HL-60/S4 (cell line): ENCODE measurements around the gene BEX3.
"Not testable (repeated sequence)": the region's sequence is repeated elsewhere in the genome, so short reads cannot be mapped to it uniquely, and the experiment has no call there.

Experiments used
- in situ Hi-C: fragments of 300-500 bp; cut with MboI; formaldehyde crosslinking; loops from 2 replicates; pipeline ENCODE4 v1.14.3; 2022; ENCODE audit warnings: low sequenced_read_pairs

Gene BEX3

DNA sequence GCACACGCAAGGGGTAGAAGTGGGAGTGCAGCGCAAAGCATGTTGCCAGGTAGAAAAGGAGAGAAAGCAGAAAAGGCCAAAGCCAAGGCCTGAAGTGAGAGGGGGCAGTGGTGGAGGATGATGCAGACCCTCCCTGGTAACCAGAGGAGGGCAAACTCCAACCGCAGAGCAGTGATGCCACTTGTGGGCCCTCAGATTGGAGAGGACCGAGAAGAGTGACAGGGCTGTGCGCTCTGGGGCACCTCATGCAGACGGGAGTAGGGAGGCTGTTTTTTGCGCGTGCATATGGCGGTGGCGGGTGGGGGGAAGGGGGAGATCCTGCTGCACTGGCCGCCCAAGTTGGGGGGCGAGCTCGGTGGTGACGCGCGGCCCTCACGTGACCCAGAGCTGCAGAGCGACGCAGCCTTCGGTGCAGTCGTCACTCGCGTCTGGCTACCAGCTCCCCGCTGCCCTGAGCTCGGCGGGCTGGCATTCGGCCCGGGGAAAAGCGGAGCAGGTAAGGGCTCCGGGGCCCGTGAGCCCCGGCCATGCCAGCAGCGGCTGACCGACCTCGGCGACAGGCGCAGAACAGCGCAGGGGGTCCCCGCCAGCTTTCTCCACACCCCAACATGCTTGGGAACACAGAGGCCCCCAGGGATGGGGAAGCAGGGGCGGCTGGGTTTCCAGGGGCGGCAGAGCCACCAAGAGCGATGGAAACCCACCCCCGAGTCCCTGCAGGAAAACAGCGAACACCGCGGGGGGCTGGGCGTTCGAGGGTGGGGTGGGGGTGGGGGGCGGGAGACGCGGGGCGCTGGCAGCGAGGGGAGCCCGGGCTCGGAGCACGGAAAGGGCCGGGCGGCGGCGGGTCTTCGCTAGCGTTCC is at the start of gene BEX3:
BEX3 (plus strand) TSS at position 421 of the 861 bp plus-strand sequence. CDS start 984 bp downstream, outside the sequence.
- in situ Hi-C loops = no loop called here

DNA sequence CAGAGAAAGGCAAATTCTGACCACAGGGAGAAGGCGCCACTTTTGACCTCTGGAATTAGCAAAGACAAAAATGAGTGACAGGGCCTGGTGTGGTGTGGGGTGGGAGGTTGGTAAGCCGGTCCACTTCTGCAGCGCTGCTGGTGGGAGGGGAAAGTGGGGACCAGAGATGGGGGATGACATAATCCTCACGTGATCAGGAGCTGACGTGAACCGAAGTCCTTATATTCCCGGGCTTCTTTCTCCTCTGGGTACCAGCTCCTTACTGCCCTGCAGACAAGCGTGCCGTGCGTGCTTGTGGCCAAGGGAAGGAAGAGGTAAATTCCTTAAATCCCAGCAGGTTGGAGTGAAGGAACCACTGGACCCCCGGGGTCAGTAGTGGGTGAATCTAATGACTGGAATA is 46.3 kb upstream of the BEX3 start, which contains the start of gene TCEAL7:
TCEAL7 (plus strand) TSS at position 249 of the 400 bp plus-strand sequence. CDS start 1,165 bp downstream, outside the sequence.
- in situ Hi-C loops = no loop called here

DNA sequence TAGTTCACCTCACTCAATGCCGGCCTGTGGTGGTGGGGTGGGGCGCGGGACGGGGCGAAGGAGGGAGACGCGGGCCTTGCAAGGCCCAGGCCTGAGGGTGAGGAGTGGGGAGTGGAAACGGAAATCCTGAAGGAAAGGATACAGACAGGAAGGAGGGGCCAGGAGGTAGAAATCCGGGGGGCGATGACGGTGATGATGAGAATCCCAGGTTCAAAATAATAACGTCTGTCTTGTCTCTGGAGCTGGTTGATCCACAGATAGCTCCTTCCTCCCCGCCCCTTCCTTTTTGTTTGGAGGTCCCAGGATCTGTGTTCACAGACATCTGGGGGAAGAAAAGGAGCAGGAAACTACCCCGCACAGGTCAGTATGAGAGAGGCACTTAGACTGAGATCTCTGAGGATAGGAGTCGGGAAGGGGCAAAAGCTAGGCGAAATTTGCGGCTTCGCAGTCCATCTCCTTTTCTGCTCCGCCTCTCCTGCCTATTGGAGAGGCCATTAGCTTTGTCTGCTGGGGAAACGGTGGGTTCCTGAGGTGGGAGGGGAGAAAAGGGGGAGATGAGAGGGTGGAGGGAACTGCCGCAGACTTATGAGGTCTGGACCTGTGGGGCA is 45.6 kb upstream of the BEX3 start:
- in situ Hi-C loops = no loop called here

DNA sequence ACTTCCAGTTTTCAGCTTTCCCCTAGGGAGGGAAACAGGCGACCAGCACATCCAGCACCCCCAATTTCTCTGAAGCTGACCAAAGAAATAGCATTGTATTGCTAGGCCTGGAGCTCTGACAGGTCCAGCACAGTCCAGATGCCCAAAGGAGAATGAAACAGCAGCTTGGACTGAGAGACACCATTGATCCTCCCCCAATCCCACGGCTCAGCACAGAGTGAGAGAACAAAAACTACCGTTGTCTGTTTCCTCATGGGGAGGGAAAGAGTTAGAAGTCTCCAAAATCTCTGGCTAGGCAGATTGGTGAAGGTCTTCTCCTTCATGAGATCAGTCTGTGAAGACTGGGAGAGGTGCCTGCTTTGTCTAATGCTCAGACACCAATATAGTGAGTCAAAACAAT is 37.7 kb upstream of the BEX3 start:
- in situ Hi-C loops = no loop called here

DNA sequence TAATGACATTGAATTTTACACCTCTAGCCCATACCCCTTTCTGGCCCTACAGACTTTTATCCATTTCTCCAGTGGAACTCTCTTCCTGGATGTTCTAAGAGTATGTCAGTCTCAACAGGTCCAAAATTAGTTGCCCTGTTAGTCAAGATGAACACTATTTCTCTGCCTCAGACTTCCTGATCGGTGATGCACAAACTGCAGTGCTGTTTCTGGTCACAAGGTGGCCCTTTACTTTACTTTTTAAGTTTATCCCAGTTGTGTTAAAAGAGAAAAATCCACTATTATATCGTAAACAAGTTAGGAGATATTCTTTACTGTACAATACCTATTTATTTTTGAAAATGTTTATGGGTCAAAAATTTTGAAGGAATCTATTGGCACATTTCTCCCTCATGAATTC is 33.2 kb upstream of the BEX3 start:
- in situ Hi-C loops = no loop called here

DNA sequence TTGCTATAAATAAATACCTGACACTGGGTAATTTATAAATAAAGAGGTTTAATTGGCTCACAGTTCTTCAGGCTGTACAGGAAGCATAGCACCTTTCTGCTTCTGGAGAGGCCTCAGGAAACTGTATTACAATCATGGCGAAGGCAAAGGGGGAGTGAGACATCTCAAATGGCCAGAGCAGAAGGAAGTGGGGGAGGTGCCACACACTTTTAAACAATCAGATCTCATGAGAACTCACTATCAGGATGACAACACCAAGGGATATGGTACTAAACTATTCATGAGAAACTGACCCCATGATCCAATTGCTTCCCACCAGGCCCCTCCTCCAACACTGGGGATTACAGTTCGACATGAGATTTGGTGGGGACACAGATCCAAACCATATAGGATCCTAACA is 31.7 kb upstream of the BEX3 start:
- in situ Hi-C loops = no loop called here

DNA sequence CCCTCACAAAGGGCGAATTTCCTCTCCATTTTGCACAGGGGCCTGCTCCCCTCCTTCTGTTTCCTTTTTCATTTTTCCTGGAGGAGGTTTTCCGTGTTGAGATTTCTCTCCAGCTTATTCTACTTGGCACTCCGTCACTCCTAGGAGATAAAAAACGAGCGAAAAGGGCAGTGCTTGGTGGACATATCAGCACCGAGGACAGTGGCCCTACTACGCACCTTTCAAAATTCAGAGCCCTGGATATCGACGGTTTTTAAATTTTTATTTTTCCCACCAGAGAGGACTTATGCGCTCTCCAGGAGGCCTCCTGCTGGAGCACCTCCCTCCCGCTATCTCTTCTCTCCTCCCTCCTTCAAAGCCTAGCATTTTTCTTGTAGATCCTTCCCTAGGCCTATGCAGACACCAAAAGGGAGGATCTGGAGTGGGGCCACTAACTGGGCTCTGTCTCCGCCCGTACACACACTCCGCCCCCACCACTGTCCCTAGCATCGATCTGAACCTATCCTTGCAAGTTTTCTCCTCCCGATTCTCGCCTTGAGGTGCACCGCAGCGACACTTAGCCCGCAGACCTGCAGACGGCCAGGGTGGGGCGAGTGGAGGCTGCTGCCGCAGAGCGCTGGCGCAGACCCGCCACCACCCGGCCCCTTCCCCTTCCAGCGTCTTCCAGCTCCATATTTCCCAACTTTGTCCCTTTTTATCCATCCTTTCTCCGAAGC is 28.5 kb upstream of the BEX3 start:
- in situ Hi-C loops = no loop called here

DNA sequence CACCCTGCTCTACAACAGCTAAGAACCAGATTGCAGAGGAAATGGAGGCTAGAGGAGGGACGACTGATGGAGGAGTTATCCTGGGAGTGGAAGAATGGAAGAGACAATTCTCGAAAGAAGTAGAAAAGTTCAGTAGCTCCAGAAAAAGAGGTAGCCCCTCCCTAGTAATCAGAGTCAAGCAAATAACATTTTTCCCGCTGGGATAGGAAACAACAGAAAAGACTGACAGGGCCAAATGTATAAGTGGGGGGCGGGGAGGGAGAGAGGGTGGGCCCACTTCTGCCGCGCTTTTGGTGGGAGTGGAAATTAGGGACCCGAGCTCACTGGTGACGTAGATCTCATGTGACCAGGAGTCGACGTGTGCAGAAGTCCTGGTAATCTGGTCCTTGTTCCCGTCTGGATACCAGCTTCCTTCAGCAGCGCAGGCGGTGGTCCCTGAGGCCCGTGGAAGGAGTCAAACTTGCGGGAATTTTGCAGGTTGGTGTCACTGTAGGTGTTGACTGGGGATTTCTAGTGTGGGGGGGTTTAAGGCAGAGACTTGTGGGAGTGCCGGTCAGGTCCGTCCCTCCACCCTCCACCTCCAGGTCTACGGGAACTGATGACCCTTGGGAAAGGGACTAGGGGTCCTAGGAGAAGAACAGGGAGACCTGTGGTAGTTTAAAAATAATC is 20.1 kb upstream of the BEX3 start, which contains the start of gene TCEAL9:
TCEAL9 (plus strand) TSS at position 377 of the 669 bp plus-strand sequence. CDS start 1,179 bp downstream, outside the sequence.
- in situ Hi-C loops = no loop called here

DNA sequence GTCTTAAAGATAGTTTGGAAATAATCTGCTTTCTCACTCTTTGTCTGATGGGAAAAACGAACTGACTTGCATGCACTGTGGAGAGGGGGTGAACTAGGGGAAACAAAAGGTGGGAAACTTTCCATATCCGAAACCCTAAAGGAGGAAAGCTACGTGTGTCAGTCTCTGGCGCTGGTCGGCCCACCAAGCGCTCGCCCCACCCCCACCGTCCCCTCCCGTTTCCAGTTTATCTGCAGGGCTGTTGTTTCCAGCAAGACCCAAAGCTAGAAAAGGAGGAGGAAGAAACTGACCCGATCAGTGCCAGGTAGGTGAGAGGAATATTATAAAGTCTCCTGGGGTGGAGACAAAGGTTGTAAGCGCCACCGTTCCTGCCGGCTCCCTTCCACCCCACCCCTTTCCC is 19.5 kb upstream of the BEX3 start:
- in situ Hi-C loops = no loop called here

DNA sequence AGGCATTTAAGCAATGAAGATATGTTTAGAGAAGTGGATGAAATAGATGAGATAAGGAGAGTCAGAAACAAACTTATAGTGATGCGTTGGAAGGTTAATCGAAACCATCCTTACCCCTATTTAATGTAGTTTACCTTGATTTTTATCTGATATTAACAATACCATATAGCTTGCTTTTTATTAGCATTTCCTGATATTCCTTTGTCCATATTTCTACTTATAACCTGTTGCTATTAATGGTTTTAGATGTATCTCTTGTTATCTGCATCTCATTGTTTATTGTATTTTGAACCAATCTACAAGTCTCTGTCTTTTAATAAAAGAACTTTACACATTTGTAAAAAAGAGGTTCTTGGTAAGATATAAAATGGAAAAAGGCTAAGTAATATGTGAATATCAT is 18.5 kb upstream of the BEX3 start:
- in situ Hi-C loops = no loop called here

DNA sequence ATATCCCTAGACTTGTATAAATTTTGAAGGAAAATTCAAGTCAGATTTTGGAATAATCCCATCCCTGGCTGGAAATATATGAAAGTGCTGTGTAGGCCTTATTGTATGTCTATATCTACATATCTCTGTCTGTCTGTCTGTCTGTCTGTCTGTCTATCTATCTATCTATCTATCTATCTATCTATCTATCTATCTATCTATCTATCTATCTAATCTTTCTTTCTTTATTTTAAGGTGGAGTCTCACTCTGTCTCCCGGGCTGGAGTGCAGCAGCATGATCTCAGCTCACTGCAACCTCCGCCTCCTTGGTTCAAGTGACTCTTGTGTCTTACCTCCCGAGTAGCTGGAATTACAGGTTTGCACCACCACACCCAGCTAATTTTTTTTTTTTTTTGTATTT is 16.7 kb upstream of the BEX3 start:
- in situ Hi-C loops = not testable (repeated sequence)

DNA sequence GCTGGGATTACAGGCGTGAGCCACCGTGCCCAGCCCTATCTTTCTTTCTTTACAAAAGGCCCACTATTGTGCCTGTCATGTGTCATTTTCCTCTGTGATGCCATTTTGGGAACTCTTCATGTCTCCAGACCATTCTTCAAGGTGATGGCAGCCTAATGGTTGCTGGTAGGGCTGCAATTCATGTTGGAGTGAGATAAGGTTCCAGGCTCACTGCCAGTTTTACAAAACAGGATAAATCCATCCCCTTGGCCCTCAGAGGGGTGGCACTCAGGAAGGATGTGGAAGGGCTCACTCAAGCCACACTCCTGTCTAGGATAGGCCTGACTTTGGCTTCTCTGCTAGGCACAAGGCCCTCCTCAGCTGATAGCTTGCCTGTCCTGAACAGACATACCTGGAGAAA is 16.2 kb upstream of the BEX3 start:
- in situ Hi-C loops = no loop called here

DNA sequence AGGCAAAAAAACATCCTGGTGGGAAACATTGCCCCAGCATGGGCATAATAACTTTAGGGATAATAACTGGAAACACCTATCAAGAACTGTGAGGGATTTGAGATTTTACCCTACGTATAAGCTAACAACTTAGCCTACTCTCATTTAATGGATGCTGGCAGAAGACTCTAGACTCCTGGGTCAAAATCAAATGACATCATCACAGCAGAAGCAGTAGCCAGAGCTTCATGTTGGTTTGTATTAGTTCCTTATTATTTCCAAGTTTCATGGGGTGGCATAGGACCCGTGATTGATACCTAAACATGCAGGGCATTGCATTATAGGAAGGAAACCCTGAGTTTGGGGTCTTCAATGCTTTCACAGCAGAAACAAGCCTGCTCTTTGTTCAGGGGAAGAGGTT is 15.4 kb upstream of the BEX3 start:
- in situ Hi-C loops = no loop called here

DNA sequence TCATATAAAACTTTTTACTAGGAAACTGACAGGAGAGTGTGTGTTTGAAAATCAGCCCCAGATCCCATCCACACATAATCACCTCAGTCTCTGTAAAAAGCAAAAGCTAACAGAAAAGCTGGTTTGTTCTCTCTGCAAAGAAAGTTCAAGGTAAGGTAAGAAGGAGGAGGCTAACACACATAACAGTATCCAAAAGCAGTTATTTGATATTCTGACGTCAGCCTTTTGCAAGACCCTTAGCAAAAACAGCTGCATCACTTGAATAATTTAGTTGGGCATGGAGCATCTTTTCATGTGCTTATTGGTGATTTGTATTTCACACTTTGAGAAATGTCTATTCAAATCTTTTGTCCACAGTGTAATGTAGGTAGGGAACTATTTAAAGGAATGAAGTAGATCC is 14.5 kb upstream of the BEX3 start:
- in situ Hi-C loops = no loop called here

DNA sequence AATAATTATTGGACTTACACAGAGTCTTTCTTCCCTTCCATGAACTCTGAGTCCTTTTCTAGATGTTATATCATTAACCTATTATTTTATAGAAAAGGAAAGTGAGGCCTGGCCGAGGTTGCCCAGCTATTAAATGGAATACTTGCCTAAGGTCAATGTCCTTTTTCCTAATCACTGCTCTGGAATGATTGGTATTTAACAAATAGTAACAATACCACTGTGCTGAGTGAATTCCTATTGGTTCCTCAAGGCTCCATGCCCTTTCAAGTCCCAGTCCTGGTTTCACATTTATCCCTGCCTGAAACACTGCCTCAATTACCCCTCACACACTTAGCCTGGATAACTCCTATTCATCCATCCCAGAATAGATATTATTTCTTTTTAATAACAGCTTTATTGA is 13.9 kb upstream of the BEX3 start:
- in situ Hi-C loops = no loop called here

DNA sequence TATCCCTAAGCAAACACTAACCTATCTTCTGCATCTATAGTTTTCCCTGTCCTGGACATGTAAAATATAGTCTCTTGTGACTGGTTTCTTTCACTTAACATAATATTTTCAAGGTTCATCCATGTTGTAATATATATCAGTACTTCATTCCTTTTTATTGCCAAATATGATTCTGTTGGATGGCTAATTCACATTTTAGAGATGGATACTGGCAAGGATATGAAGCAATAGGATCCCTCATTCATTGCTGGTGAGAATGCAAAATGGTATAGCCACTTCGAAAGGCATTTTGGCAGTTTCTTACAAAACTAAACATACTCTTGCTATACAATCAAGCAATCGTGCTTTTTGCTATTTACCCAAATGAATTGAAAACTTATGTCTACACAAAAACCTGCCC is 13.3 kb upstream of the BEX3 start:
- in situ Hi-C loops = no loop called here

DNA sequence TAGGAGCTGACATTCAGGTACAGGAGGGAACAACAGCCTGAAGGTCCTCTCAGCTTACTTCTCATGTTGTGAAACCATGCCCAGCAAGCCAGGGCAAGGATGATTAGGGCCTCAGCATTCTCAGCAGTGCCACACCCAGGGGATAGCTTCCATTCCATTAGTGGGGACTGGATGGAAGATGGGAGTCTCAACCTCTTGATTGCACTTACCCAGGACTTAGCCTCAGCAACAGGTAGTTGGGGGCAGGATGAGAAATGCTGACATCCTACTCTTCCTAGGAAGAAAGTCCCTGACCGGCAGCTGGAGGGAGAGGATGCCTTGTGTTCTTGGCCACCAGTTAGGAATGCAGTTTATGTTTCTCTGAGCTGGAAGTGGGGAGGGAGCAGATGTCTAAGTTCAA is 8.8 kb upstream of the BEX3 start:
- in situ Hi-C loops = no loop called here

DNA sequence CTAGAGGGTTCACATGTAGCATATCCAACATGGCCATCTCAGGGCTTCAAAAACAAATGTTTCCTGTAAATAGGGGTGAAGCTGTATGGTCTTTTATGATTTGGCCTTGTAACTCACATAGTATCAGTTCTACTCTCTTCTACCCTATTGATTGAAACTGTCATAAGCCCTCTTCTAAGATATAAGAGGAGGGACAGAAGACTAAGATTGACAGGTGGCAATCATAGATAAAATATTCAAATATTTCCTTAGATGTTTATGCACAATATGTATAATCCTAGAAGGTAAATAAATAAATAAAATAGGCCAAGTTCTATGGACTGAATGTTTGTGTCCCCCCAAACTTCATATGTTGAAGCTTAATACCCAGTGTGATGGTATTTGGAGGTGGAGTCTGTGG is 6.9 kb upstream of the BEX3 start:
- in situ Hi-C loops = no loop called here

DNA sequence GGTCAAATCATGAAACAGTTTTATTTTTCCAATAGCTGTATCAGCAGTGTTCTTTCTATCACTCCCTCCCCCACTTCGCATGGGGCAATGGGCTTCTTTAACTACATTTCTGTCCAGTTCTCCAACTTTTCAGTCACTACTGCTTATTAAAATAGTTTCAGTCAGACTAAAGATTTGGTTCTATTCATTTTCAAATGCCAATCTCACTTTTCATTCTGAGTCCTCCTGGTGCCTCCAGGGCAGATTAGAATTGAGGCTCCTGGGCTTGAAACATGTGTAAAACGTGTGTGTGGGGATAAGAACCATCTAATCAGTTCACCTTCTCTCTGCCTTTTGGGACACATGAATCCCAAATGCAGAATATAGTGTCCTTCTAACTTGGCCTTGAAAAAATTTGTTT is 3.5 kb upstream of the BEX3 start:
- in situ Hi-C loops = no loop called here

DNA sequence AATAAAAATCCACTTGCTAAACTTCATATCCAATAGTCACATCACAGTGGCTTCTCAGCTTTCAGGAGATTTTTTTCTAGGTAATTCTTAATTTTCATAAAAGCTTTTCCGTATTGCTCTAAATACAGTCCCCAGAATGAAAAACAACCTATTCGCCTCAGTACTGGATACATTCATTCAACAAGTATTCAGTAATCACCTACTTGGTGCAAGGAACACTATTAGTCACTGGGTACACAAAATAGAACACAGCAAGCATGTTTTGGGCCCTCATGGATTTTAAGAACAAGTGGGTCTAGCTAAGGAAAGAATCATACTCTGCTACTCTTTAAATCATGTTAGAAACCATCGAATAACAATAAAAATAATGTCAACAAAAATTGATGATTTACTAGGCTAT is 2.8 kb upstream of the BEX3 start:
- in situ Hi-C loops = no loop called here

DNA sequence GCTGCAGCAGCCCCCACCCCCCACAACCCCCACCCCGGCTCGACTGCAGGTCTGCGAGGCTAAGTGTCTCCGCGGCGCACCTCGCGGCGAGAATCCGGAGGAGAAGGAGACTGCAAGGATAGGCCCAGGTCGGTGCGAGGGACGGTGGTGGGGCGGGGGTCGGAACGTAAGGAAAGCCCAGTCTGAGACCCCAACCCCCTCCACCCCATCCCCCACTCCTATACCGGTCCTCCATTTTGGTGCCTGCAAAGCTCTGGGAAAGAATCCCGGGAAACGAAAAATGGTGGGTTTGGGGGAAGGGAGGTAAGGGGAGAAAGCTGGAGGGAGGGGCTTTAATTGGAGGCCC is 614 bp downstream of the BEX3 start:
- in situ Hi-C loops = no loop called here
